ENCODE data around the gene PHEX. TPM values are rescaled to one million over a fixed set of nuclear protein-coding genes. Genes with fewer than 3 reads are reported as not detected.

Gene PHEX
- total RNA-seq, 2 donors from 2014 or later: 0.56 TPM; not detected in 1

- no peak for TF ChIP-seq CTCF (IDR thresholded peaks at IDR 0.05)
- intact Hi-C loops (cut with DNase I): no loop called here
- Histone ChIP-seq H3K9ac (ENCODE audit: low read depth in 2 of 2, low read length in 2 of 2) (no peak overlapping the region), H3K9me3 (no peaks in the 10 kb centered on the region), H3K4me3 (no peak overlapping the region), H3K4me1 (no peaks in the 10 kb centered on the region), H3K27me3 (no peaks in the 10 kb centered on the region), H3K36me3 (no peaks in the 10 kb centered on the region), H3K27ac (no peak overlapping the region)
- no peak for DNase-seq
Observed at GRCh38 chrX:22037911-22038537, 5.9 kb downstream of the PHEX start.

GRCh38 chrX:22039541-22039940 is 7.4 kb downstream of the PHEX start:
- no peaks in the 10 kb centered on the region for H3K36me3 ChIP-seq
- no peak overlapping the region for H3K27ac ChIP-seq
- no peaks in the 10 kb centered on the region for H3K9me3 ChIP-seq
- H3K9ac ChIP-seq (ENCODE audit: low read depth in 2 of 2, low read length in 2 of 2): no peak overlapping the region
- no peaks in the 10 kb centered on the region for H3K27me3 ChIP-seq
- no peak for DNase-seq
- no peak overlapping the region for H3K4me3 ChIP-seq
- H3K4me1 ChIP-seq: no peaks in the 10 kb centered on the region
- intact Hi-C loops (cut with DNase I): no loop called here
- TF ChIP-seq CTCF (IDR thresholded peaks at IDR 0.05): no peak

- Histone ChIP-seq H3K9ac (ENCODE audit: low read depth in 2 of 2, low read length in 2 of 2) (no peak overlapping the region), H3K9me3 (no peaks in the 10 kb centered on the region), H3K36me3 (no peaks in the 10 kb centered on the region), H3K4me1 (no peaks in the 10 kb centered on the region), H3K27ac (no peak overlapping the region), H3K27me3 (no peaks in the 10 kb centered on the region), H3K4me3 (no peak overlapping the region)
- DNase-seq: no peak
- TF ChIP-seq CTCF (IDR thresholded peaks at IDR 0.05): no peak
- intact Hi-C loops (cut with DNase I): no loop called here
Observed at GRCh38 chrX:22040184-22040583, 8.1 kb downstream of the PHEX start.

GRCh38 chrX:22041907-22042530 is 9.9 kb downstream of the PHEX start:
- H3K9ac ChIP-seq (ENCODE audit: low read depth in 2 of 2, low read length in 2 of 2): no peak overlapping the region

GRCh38 chrX:22043872-22044271 is 11.7 kb downstream of the PHEX start:
- Histone ChIP-seq H3K9ac (ENCODE audit: low read depth in 2 of 2, low read length in 2 of 2) (no peak overlapping the region), H3K27me3 (no peaks in the 10 kb centered on the region), H3K9me3 (no peaks in the 10 kb centered on the region), H3K4me3 (no peak overlapping the region), H3K36me3 (no peaks in the 10 kb centered on the region), H3K4me1 (no peaks in the 10 kb centered on the region), H3K27ac (no peak overlapping the region)
- DNase-seq: no peak
- no peak for TF ChIP-seq CTCF (IDR thresholded peaks at IDR 0.05)
- intact Hi-C loops (cut with DNase I): no loop called here

More at GRCh38 chrX:22041907-22042530, 9.9 kb downstream of the PHEX start:
- no peak overlapping the region for H3K27ac ChIP-seq
- H3K4me3 ChIP-seq: no peak overlapping the region
- DNase-seq: no peak
- no peak for TF ChIP-seq CTCF (IDR thresholded peaks at IDR 0.05)
- intact Hi-C loops (cut with DNase I): no loop called here
- no peaks in the 10 kb centered on the region for H3K9me3 ChIP-seq
- H3K27me3 ChIP-seq: no peaks in the 10 kb centered on the region
- H3K4me1 ChIP-seq: no peaks in the 10 kb centered on the region
- no peaks in the 10 kb centered on the region for H3K36me3 ChIP-seq
